HG03066 (cell line): ENCODE data around the gene RDH5.
A peak's percentile ranks its signal among the peaks of the same experiment; 100 is the strongest.

Source experiments
- ATAC-seq: cut with Tn5 transposase; IDR thresholded peaks from one replicate; pipeline ENCODE4 v1.9.1; 2021; ENCODE audit warnings: low read depth; ENCODE audit not compliant: unreplicated experiment

RDH5 gene

DNA sequence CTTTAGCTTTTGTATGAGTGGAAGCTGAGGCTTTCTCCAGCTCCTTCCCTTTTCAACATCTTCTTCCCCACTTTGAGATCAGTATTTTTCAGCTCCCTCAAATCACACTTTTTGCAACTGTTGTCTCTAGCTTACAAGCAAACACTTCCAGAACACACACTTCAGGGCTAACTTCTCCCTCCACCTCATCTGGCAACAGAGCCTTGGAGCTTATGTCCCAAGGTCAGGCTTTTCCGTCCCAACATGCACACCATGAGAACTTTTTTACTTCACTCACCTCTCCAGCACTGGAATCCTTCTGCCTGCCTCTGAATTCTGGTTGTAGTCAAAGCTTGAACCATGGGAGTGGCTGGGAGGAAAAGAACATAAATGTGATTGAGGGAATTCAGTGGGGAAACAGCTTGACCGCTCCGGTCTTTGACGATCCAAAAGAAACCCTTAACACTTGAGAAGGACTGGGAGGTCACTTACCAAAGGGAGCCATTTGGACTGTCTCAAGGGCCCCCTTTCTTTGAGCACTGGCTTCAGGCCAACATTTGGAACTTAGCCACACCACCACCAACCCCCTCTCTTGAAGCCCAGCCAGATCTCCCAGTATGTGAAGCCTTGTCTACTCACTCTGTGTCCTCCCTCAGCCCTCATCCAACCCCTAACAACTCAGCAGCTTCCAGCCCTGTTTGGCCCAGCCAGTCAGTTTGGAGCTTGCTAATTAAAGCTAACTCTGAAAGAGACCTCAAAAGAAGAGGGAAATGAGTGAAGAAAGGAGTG lies 8.2 kb upstream of the RDH5 start:
- no peak for ATAC-seq

DNA sequence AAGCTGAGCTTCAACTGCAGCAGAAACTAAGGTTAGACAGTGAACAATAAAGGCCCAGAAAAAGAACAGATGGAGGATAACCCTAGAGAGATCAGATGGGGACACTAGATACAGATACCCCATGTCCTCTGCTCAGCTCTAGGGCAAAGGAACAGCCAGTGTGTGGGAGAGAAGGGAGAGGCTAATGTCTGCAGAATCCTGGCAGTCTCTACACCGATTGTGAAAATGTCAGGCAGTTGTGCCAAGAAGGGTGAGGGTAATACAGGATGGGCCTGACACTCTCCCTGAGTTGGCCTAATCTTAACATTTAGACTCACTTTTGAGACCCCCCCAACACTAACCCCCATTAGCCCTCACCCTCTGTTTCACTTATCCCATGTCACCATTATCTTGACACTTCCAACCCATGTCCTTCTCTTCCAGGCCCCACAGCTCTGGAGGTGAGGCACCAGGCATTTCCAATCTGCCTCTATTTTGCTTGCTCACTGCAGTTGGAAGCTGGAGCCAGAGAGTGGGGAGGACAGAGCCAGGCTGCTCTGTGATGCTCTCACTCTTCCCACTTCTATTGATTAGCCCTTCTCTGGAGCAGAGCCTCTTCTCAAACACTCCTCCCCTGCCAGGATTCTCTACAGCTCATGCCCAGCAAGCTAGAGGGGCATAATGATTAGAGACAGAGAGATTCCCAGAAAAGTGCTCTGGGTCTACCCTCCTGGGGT lies 7.3 kb upstream of the RDH5 start:
- no peak for ATAC-seq

DNA sequence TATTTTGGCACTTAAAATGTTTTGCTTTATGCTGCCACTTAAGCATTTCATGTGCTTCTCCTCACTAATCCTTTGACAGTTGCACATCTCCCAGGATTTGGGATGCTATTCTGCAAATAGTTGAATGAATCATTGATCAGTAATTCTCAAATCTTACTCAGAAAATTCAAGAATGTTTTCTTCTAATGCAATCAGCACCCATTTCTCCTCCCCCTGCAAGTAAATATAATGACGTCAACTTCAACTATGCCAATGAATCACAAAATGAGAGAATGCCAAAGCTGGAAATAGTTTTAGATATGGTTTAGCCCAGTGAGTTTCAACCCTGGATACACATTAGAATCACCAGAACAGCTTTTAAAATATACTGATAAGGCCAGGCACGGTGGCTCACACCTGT lies 6.5 kb upstream of the RDH5 start:
- ATAC-seq: no peak

DNA sequence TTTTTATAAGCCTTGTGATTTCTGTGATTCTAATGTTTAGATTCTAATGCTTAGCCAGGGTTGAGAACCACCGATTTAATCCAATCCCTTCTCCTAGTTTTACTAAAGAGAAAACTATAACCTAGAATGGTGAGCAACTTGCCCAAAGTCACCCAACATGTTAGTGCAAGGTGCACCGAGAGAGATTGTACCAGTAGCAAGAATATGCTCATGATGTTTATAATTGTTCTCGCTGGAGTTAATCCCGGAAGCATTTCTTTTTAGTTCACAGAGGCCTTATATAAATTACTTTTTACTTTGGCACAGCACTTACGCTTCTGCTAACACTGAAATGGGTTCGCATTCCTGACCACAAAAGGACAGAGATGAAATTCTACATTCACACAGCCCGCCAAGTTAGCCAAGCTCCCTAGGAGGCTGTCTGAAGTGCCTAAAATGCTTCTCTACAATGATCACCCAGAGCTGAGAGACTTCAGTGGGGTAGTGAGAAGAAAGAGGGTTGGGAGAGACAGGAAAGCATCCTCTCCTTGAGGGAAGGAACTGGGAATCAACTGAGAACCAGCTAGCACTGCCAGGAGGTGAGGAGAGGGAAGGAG lies 4.9 kb upstream of the RDH5 start:
- ATAC-seq: no peak

DNA sequence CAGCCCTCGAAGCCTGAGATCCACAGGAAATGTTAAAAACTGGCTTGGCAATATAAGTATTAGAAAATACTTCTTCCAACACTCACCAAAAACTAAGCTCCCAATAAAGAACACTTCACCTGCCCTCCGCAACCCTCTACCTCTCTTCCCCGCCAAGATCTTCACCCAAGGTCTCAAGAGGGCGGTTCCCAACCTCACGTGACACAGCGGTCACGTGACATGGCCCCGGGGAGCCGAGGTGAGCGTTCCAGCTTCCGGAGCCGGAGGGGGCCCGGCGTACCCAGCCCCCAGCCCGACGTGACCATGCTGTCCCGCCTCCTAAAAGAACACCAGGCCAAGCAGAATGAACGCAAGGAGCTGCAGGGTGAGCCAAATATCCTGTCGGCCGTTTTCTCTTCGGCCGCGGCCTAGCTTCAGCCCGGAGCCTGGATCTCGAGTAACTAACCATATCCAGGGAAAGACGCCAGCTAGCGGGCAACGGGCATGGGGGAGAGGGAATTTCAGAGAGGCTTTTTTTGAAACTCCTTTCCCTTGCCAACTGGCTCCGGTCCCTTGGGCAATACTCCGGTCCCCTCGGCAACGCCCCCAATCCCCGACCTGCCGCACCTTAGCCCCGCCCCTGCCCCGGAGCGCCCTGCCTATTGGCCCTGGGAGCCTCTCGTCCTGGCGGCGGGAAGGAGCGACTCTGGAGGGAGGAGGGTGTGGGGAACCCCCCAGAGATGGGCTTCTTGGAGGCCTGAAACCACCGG lies 4.2 kb upstream of the RDH5 start, which contains the start of gene BLOC1S1:
TSS of gene BLOC1S1 (plus strand) at position 214 of the 749 bp plus-strand sequence. CDS start at position 220, 6 bp downstream.
- ATAC-seq: peak; percentile 93

DNA sequence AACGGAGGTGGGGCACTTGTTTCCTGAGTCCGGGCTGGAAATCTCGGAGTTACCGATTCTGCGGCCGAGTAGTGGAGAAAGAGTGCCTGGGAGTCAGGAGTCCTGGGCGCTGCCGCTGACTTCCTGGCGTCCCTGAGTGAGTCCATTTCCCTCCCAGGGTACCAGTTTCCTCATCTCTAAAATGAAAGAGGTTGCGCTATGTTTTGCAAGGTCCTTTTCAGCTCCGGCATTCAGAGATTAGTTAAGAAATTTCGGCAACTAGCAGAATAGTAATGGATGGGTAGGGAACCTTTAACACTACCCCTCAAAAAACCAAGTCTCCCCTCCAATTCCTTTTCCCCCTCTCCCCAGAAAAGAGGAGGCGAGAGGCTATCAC lies 3.6 kb upstream of the RDH5 start:
- ATAC-seq: no peak

DNA sequence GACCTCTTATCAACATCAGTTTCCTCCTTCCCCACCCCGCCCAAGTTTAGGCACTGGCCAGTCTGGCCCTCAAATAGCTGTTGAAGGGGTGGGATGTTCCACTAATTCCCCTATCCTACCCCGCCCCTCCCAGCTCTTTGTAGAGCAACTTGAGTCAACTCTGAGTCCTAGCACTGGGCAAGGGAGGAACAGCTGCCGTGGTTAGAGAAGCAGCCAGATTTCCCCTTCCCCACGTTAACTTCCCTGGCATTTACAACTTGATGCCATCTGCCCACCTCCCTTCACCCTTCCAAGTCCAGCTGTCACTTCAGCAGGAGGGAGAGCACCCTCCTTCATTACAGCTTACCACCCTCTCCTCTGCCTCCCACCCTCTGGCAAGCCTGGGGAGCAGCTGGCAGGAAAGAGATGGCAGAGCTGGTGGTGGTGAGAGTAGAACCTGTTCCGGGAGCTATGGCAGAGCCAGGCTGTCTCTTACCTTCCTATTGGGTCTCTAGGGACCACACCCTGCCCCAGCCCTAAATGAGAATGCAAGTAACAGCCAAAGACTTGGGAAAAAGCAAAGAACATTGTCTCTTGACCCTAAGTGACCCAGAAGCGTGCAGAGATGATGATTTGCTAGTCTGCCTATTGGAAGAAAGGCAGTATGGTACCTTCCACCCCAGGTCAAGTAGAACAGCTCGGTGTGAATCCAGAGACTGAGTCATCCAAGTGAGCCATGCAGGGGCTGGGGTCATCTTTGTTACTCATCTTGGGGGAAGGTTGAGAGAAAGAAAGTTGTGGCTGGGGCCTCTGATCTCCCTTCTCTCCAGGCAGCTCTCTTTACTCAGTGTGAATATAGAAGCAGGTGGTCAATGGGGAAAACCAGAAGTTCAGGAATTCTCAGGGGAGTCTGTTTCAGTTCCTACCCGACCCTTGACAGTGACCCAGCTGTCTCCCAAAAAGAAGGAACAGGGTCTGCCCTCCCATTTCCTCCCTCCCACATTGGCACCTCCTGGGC lies 2.9 kb upstream of the RDH5 start:
- no peak for ATAC-seq

DNA sequence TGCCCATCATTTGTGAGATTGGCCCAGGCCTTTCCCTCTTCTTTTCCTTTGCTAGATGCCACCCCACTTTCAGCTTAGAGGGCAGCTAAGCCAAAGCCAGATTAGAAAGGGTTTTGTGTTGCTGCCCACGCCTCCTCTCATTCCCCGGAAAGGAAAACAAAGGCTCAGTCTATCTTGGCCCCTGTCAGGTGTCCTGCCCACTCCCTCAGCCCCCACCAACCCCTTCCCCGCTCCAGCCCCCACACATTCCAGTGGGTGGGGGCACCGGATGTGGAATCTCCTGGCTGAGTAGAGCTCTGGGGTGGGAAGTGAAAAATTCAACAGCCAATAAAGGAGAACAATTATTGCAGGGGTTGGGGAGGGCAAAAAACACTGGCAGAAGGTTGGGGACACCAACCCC lies 2.2 kb upstream of the RDH5 start:
- ATAC-seq: no peak

DNA sequence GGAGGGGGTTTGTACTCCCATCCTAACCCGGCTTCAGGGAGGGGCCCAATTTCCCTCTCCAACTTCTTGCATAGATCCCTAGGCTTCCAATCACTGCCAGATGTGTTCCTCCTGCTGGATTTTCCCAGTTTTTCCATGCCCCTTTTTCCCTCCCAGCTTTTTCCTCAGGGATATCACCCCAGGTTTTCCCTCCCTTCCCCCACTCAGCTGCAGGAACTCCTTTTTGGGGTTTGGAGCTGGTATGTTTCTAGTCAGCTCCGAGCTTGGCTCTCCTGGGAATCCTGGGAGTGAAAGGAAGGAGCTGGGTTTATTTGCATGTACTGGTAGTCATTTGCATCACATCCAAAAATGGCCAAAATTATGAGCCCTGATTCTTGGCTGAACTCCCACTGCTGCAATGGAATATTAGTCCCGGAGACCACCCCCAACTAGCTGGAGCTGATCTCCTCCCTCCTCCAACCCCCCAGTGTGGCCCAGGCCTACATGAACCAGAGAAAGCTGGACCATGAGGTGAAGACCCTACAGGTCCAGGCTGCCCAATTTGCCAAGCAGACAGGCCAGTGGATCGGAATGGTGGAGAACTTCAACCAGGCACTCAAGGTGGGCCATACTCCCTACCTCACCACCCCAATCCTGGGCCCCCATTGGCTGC lies 1.4 kb upstream of the RDH5 start:
- ATAC-seq: no peak

DNA sequence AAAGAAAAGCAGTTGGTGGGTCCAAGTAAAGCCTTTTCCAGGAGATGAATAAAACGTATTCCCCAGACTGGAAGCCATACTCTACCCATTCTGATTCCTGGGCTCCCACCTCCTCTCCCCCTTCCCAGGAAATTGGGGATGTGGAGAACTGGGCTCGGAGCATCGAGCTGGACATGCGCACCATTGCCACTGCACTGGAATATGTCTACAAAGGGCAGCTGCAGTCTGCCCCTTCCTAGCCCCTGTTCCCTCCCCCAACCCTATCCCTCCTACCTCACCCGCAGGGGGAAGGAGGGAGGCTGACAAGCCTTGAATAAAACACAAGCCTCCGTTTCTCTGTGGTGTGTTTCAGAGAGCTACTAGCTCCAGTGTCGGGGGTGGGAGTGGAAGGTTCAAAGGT lies 822 bp upstream of the RDH5 start:
- no peak for ATAC-seq

DNA sequence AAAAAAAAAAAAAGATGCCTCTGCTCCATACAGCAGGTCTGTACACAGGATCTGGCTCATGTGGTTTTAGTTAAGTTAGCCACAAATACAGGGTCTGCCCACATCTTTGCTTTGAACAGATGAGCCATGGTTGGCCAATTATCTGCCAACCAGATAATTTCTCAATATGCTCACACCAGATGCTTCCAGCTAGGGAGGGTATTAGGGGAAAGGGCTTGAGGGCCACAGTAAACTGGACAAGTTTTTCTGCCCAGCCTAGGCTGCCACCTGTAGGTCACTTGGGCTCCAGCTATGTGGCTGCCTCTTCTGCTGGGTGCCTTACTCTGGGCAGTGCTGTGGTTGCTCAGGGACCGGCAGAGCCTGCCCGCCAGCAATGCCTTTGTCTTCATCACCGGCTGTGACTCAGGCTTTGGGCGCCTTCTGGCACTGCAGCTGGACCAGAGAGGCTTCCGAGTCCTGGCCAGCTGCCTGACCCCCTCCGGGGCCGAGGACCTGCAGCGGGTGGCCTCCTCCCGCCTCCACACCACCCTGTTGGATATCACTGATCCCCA lies 776 bp downstream of the RDH5 start:
- no peak for ATAC-seq

DNA sequence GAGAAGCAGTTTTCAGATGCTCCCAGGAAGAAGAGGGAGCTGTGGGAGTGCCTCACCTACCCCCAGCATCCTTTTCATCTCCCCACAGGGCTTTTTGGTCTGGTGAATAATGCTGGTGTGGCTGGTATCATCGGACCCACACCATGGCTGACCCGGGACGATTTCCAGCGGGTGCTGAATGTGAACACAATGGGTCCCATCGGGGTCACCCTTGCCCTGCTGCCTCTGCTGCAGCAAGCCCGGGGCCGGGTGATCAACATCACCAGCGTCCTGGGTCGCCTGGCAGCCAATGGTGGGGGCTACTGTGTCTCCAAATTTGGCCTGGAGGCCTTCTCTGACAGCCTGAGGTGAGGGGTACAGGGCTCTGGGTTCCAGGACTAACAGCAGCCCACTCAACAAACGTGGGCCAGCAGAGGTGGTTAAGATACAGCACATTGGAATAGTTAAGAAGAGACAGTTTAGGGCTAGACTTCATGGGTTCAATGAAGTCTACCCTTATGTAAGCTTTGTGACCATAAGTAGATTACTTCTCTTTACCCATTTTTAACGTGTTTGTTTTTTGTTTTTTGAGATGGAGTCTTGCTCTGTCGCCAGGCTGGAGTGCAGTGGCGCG lies 1.5 kb downstream of the RDH5 start:
- ATAC-seq: no peak

DNA sequence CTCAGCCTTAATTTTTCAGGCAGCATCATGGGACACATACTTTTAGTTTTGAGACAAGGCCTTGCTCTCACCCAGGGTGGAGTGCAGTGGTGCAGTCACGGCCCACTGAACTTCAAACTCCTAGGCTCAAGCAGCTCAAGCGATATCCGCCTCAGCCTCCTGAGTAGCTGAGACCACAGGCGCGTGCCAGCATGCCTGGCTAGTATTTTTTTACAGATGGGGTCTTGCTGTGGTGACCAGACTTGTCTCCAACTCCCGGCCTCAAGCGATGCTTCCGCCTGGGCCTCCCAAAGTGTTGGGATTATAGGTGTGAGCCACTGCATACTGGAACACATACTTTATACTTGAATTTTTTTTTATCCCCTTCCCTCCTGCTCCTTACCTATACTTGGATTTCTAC lies 2.8 kb downstream of the RDH5 start:
- ATAC-seq: no peak

DNA sequence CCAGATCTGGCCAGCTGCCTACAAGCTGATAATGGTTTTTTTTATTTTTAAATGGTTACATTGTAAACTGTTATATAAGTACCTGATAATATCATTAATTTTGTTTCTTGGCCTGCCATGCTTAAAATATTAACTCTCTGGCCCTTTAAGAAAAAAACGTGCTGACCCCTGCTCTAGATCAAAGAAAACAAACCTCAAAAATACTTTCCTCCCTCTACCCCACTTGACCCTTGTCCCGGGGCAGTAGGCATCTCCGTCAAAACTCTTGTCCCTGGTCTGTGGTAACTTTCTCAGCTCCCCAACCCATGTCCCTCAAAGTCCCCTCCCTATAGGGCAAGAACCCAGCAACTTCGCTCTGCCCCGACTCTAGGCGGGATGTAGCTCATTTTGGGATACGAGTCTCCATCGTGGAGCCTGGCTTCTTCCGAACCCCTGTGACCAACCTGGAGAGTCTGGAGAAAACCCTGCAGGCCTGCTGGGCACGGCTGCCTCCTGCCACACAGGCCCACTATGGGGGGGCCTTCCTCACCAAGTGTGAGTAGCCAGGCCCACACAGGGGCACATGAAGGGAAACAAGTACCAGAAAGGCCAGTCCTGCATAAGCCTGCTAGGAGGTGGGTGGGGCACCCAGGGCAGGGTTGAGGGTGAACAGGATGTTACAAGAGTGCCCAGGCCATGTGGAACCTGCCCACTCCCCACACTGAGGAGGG lies 3.5 kb downstream of the RDH5 start:
- ATAC-seq: no peak

DNA sequence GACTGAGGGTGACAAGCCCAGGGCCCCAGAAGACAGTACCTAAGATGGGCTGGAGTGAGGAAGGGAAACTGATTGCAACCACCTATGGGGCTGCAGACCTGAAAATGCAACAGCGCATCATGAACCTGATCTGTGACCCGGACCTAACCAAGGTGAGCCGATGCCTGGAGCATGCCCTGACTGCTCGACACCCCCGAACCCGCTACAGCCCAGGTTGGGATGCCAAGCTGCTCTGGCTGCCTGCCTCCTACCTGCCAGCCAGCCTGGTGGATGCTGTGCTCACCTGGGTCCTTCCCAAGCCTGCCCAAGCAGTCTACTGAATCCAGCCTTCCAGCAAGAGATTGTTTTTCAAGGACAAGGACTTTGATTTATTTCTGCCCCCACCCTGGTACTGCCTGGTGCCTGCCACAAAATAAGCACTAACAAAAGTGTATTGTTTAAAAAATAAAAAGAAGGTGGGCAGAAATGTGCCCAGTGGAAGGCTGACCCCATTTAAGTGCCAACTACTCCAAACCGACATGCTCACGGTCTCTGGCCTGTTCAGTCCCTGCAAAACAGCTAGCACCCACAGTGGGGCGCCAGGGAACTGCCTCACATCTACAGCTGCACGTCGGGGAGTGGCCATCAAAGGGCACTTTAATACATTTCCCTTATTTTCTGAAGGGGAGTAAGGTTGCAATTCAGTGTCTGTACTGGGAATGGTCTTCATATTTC lies 4.2 kb downstream of the RDH5 start:
- ATAC-seq: no peak

DNA sequence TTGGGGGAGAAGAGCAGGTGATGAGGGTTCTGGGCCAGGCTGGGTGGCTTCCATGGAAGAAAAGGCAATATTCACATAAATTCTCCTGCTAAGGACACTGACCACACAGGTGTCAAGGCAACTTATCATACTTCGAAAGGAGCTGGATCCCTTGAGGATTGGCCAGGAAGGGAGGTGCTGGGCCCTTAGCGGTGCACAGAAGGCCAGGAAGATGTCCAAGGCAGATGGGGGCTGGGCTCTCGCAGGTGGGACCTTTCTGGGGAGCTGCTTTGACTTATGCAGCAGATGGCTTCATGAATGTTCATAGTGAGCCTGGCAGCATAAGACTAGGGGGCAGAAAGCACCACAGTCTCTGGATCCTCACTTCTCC lies 4.7 kb downstream of the RDH5 start:
- no peak for ATAC-seq

DNA sequence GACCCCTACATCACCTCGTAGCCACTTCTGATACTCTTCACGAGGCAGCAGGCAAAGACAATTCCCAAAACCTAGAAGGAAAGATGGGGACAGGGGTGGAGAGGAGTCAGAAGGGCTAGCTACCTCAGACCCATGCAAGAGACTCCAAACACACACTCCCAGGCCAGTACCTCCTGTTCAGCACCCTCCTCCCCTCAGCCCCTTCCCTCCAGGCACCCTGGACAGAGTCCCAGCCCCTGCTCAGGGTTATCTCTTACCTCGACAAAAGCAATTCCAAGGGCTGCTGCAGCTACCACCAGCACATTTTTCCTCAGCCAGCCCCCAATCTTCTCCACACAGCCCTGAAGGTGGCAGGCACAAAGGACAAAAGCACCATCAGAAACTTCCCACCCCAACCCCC lies 5.4 kb downstream of the RDH5 start:
- ATAC-seq: no peak

DNA sequence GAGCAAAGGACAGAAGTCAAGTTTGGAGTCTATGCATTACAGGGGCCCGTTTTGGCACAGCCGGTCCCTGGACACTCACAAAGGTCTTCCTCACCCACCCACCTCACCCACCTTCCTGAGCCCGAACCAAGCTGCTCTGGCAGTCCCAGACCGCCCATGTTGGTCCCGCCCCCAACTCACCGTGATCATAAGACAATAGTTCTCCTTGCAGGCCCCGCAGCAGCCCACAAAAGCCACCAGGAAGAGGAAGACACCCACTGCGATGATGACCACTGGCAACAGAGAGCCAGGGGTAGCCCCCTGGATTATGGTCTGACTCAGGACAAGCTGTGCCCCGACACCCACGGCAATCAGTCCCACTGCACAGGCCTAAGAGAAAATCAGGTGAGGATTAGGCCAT lies 6.8 kb downstream of the RDH5 start:
- no peak for ATAC-seq
